A673 (cell line): ENCODE results near the gene NPHP4. TPM values are rescaled to one million over a fixed set of nuclear protein-coding genes. Genes with fewer than 3 reads are reported as not detected.

ENCODE experiments used
- BruUV-seq: library from RNA; stranded (reverse); fragments of 400-500 nt; replicated peaks from 2 replicates; lab custom pipeline; 2021; lab: Mats Ljungman, UMichigan
- CTCF ChIA-PET: fragments of 300-600 bp; sonication (Branson Sonifier 250); formaldehyde crosslinking; loops from one replicate; lab custom pipeline; 2022; ENCODE audit warnings: antibody characterized with exemption; lab: Charles Lee
- POLR2A ChIA-PET: fragments of 300-600 bp; sonication (Branson Sonifier 250); formaldehyde crosslinking; loops from one replicate; lab custom pipeline; 2022; ENCODE audit warnings: antibody characterized with exemption; ENCODE audit not compliant: low non-redundant PET; lab: Charles Lee
- DNase-seq: peaks from one replicate; pipeline ENCODE4 v3.0.0-alpha.2; 2015; ENCODE audit warnings: low spot score
- H3K27ac ChIP-seq: fragments of 200-600 bp; sonication (generic); 2 replicates; pipeline ENCODE4 v1.5.1; 2016; ENCODE audit warnings: mixed run types, low read depth, mild to moderate bottlenecking, mixed read lengths, antibody characterized with exemption, low read length; ENCODE audit not compliant: poor library complexity, severe bottlenecking
- H3K27me3 ChIP-seq: fragments of 200-600 bp; sonication (generic); replicated peaks from 2 replicates; pipeline ENCODE4 v1.6.1; 2017; ENCODE audit warnings: mixed run types, low read depth, mild to moderate bottlenecking, mixed read lengths, antibody characterized with exemption, low read length; ENCODE audit not compliant: insufficient read depth, poor library complexity
- H3K36me3 ChIP-seq: fragments of 200-600 bp; sonication (generic); 2 replicates; pipeline ENCODE4 v1.6.1; 2016; ENCODE audit warnings: mixed run types, mild to moderate bottlenecking, mixed read lengths, antibody characterized with exemption, low read length; ENCODE audit not compliant: insufficient read depth, poor library complexity, severe bottlenecking
- H3K4me1 ChIP-seq: fragments of 200-600 bp; sonication (generic); 2 replicates; pipeline ENCODE4 v1.6.1; 2017; ENCODE audit warnings: mixed run types, mild to moderate bottlenecking, mixed read lengths, antibody characterized with exemption, low read length; ENCODE audit not compliant: insufficient read depth, poor library complexity, severe bottlenecking
- H3K4me3 ChIP-seq: fragments of 200-600 bp; sonication (generic); 2 replicates; pipeline ENCODE4 v1.5.1; 2016; ENCODE audit warnings: low read depth, mixed run types, mild to moderate bottlenecking, mixed read lengths, low read length; ENCODE audit not compliant: poor library complexity, severe bottlenecking
- H3K9me3 ChIP-seq: fragments of 200-600 bp; sonication (generic); 2 replicates; pipeline ENCODE4 v1.6.1; 2016; ENCODE audit warnings: mixed run types, low read depth, mild to moderate bottlenecking, mixed read lengths, antibody characterized with exemption, low read length; ENCODE audit not compliant: poor library complexity, severe bottlenecking
- CTCF ChIP-seq: fragments of 300-800, 200-600 bp; sonication (generic); conservative IDR thresholded peaks from 2 replicates; pipeline ENCODE4 v1.5.1; 2017; ENCODE audit warnings: low read depth, mild to moderate bottlenecking, antibody characterized with exemption, low read length, moderate library complexity, mixed read lengths
- EZH2 ChIP-seq: fragments of 200-600 bp; sonication (generic); IDR thresholded peaks from 2 replicates; pipeline ENCODE4 v1.6.1; 2017; ENCODE audit warnings: borderline replicate concordance, low read depth, mild to moderate bottlenecking, mixed read lengths, antibody characterized with exemption, low read length; ENCODE audit not compliant: poor library complexity, severe bottlenecking
- intact Hi-C: fragments of 100-400 bp; cut with micrococcal nuclease; formaldehyde crosslinking; loops from one replicate; pipeline ENCODE4 v1.10.0; 2022; ENCODE audit not compliant: unreplicated experiment
- total RNA-seq: library from RNA; stranded (reverse); gene quantifications from 2 replicates; pipeline ENCODE4 v1.2.3, GENCODE V29; 2021

NPHP4 gene
- total RNA-seq, 1 experiment from 2014 or later, result 27.6 TPM

- no peak overlapping the region for H3K4me3 ChIP-seq
- no peak for DNase-seq
- intact Hi-C loops, result no loop called here
- no peak overlapping the region for H3K27ac ChIP-seq
- no TSS peak for BruUV-seq
- no peaks in the 10 kb centered on the region for H3K27me3 ChIP-seq
- H3K4me1 ChIP-seq, result peaks cover 16% of the 10 kb centered on the region
- no peaks in the 10 kb centered on the region for H3K9me3 ChIP-seq
- TF ChIP-seq EZH2 (no peak), CTCF (no peak)
- ChIA-PET CTCF (no interaction called here), POLR2A (no interaction called here)
- H3K36me3 ChIP-seq, result no peaks in the 10 kb centered on the region
Measured at GRCh38 chr1:5995871-5996630, 3.8 kb upstream of the NPHP4 start.

- H3K27ac ChIP-seq, result no peak overlapping the region
- no peaks in the 10 kb centered on the region for H3K27me3 ChIP-seq
- DNase-seq, result no peak
- peaks cover 21% of the 10 kb centered on the region for H3K4me1 ChIP-seq
- intact Hi-C loops, result no loop called here
- H3K4me3 ChIP-seq, result no peak overlapping the region
- ChIA-PET CTCF (interaction anchor here (0.6 kb wide), 2 partner anchors 48 to 191 kb away, joined by 6 to 9 read pairs; no protein-coding TSS in a partner anchor), POLR2A (no interaction called here)
- H3K9me3 ChIP-seq, result no peaks in the 10 kb centered on the region
- TF ChIP-seq EZH2 (no peak), CTCF (no peak)
- H3K36me3 ChIP-seq, result no peaks in the 10 kb centered on the region
- no TSS peak for BruUV-seq
Measured at GRCh38 chr1:5994713-5995621, 2.7 kb upstream of the NPHP4 start.

GRCh38 chr1:5993556-5994491 is 1.6 kb upstream of the NPHP4 start:
- no peaks in the 10 kb centered on the region for H3K9me3 ChIP-seq
- H3K27me3 ChIP-seq, result no peaks in the 10 kb centered on the region
- no peak overlapping the region for H3K27ac ChIP-seq
- no TSS peak for BruUV-seq
- intact Hi-C loops, result no loop called here
- CTCF ChIA-PET, result interaction anchor here (0.6 kb wide), 2 partner anchors 49 to 192 kb away, joined by 6 to 9 read pairs; no protein-coding TSS in a partner anchor
- POLR2A ChIA-PET, result no interaction called here
- TF ChIP-seq EZH2 (no peak), CTCF (no peak)
- peak overlapping the region; percentile 94 for H3K4me3 ChIP-seq
- H3K36me3 ChIP-seq, result no peaks in the 10 kb centered on the region
- peaks cover 21% of the 10 kb centered on the region for H3K4me1 ChIP-seq
- DNase-seq, result no peak
